Panc1 (cell line): Measurements from ENCODE around the gene B4GALNT2. TPM values are rescaled to one million over a fixed set of nuclear protein-coding genes. Genes with fewer than 3 reads are reported as not detected.

Experiments used
- ATAC-seq: fragments of 200-7000 bp; cut with Tn5 transposase; 2 replicates; pipeline ENCODE4 v1.9.1; 2020; ENCODE audit warnings: mild to moderate bottlenecking, moderate library complexity
- BruUV-seq: library from RNA; stranded (reverse); fragments of 400-500 nt; replicated peaks from 2 replicates; lab custom pipeline; 2021; lab: Mats Ljungman, UMichigan
- CTCF ChIA-PET: fragments of 300-600 bp; sonication (Branson Sonifier 250); formaldehyde crosslinking; loops from one replicate; lab custom pipeline; 2022; ENCODE audit warnings: antibody characterized with exemption; lab: Charles Lee
- POLR2A ChIA-PET: fragments of 300-600 bp; sonication (Branson Sonifier 250); formaldehyde crosslinking; loops from one replicate; lab custom pipeline; 2022; ENCODE audit warnings: antibody characterized with exemption; lab: Charles Lee
- DNase-seq: peaks from one replicate; pipeline ENCODE4 v3.0.0-alpha.2; 2010; ENCODE audit warnings: low read depth, low spot score
- H3K27ac ChIP-seq: 2 replicates; pipeline ENCODE4 v1.5.1; 2011; ENCODE audit warnings: mild to moderate bottlenecking, low read length, inconsistent platforms
- H3K27me3 ChIP-seq: fragments of 200-500 bp; sonication (Bioruptor generic); 2 replicates; pipeline ENCODE4 v1.6.0; 2014; ENCODE audit warnings: low read length, inconsistent platforms; ENCODE audit not compliant: control insufficient read depth, insufficient read depth
- H3K36me3 ChIP-seq: fragments of 200-500 bp; sonication (Bioruptor generic); 2 replicates; pipeline ENCODE4 v1.5.1; 2014; ENCODE audit warnings: inconsistent platforms, mild to moderate bottlenecking, low read length, moderate library complexity; ENCODE audit not compliant: control insufficient read depth, insufficient read depth
- H3K4me1 ChIP-seq: 2 replicates; pipeline ENCODE4 v1.5.1; 2011; ENCODE audit warnings: inconsistent platforms, mild to moderate bottlenecking, low read length, moderate library complexity; ENCODE audit not compliant: control insufficient read depth, insufficient read depth
- H3K4me3 ChIP-seq, 2 experiments: 2 replicates each; pipeline ENCODE4 v1.5.1; 2011 to 2012; ENCODE audit warnings: low read depth in 2 of 2, low read length in 2 of 2, mild to moderate bottlenecking in 2 of 2, inconsistent platforms in 1 of 2, moderate library complexity in 1 of 2
- H3K9me3 ChIP-seq: fragments of 200-500 bp; sonication (Bioruptor generic); 2 replicates; pipeline ENCODE4 v1.5.1; 2014; ENCODE audit warnings: low read depth, mild to moderate bottlenecking, inconsistent platforms, low read length, moderate library complexity; ENCODE audit not compliant: control insufficient read depth, insufficient read depth
- CTCF ChIP-seq: fragments of 450-650 bp; IDR thresholded peaks from 2 replicates; pipeline ENCODE4 v1.5.1; 2017; ENCODE audit warnings: mild to moderate bottlenecking
- POLR2AphosphoS5 ChIP-seq: IDR thresholded peaks from 2 replicates; pipeline ENCODE4 v1.6.1; 2012; ENCODE audit warnings: mild to moderate bottlenecking, low read depth, low read length, moderate library complexity
- SIN3A ChIP-seq: IDR thresholded peaks from 2 replicates; pipeline ENCODE4 v1.6.1; 2012; ENCODE audit warnings: low read depth, mild to moderate bottlenecking, low read length, moderate library complexity, borderline replicate concordance; ENCODE audit not compliant: insufficient read depth
- TCF7L2 ChIP-seq: IDR thresholded peaks from 2 replicates; pipeline ENCODE4 v1.6.1; 2011; ENCODE audit warnings: mild to moderate bottlenecking, low read depth, low read length, inconsistent platforms
- in situ Hi-C: cut with HindIII; loops from 2 replicates; pipeline ENCODE4 v1.10.0; 2016; ENCODE audit warnings: low sequenced_read_pairs, low pct_unique_long_range_greater_than_20kb
- intact Hi-C: fragments of 100-400 bp; cut with micrococcal nuclease; formaldehyde crosslinking; loops from one replicate; pipeline ENCODE4 v1.10.0; 2022; ENCODE audit not compliant: unreplicated experiment
- total RNA-seq: library from RNA; stranded (reverse); gene quantifications from one replicate; pipeline ENCODE4 v1.2.1, GENCODE V29; 2021; ENCODE audit not compliant: unreplicated experiment
- TF ChIP-seq, protein P1 (sequence below), 2 experiments: IDR thresholded peaks; 2 replicates each; pipeline ENCODE4 v1.6.1; 2011 to 2012; ENCODE audit warnings: low read depth in 2 of 2, control low read depth in 1 of 2, low read length in 1 of 2, mild to moderate bottlenecking in 1 of 2, moderate library complexity in 1 of 2; ENCODE audit not compliant: insufficient read depth in 1 of 2

Gene B4GALNT2
- total RNA-seq, 1 experiment from 2014 or later, result not detected

DNA sequence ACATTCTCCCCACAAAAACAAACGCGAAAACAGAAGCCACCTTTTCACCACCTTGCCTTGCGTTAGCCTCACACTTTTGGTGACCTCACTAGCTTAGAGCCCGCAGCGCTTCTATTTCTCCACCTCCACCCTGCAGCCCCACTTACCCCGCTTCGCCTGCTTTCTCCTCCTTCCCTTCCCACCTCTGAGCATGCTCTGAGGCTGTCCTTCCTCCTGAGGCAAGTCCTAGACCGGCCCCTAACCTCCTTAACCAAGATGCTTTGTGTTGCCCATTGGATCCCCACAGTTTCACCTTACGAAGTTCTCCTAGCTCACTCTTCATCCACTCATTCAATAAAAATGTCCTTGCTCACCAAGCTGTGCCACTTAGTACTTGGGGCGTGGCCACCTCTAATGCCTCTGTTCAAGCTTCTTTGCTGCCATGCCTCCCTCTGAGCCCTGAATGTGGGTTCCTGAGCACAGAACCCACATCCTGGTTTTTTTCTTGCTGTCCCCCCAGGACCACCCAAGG is 76.5 kb downstream of the B4GALNT2 start:
- BruUV-seq, result no TSS peak
- TF ChIP-seq, protein P1, sequence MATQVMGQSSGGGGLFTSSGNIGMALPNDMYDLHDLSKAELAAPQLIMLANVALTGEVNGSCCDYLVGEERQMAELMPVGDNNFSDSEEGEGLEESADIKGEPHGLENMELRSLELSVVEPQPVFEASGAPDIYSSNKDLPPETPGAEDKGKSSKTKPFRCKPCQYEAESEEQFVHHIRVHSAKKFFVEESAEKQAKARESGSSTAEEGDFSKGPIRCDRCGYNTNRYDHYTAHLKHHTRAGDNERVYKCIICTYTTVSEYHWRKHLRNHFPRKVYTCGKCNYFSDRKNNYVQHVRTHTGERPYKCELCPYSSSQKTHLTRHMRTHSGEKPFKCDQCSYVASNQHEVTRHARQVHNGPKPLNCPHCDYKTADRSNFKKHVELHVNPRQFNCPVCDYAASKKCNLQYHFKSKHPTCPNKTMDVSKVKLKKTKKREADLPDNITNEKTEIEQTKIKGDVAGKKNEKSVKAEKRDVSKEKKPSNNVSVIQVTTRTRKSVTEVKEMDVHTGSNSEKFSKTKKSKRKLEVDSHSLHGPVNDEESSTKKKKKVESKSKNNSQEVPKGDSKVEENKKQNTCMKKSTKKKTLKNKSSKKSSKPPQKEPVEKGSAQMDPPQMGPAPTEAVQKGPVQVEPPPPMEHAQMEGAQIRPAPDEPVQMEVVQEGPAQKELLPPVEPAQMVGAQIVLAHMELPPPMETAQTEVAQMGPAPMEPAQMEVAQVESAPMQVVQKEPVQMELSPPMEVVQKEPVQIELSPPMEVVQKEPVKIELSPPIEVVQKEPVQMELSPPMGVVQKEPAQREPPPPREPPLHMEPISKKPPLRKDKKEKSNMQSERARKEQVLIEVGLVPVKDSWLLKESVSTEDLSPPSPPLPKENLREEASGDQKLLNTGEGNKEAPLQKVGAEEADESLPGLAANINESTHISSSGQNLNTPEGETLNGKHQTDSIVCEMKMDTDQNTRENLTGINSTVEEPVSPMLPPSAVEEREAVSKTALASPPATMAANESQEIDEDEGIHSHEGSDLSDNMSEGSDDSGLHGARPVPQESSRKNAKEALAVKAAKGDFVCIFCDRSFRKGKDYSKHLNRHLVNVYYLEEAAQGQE (IDR thresholded peaks at IDR 0.05; ENCODE audit: insufficient read depth in 1 of 2, low read depth in 2 of 2, low read length in 1 of 2), result no peak
- no peak for TF ChIP-seq POLR2AphosphoS5
- no peak for TF ChIP-seq CTCF
- no peak for TF ChIP-seq SIN3A
- no peak for TF ChIP-seq TCF7L2

GRCh38 chr17:49210158-49211029 is 77.8 kb downstream of the B4GALNT2 start, which contains the start of the genes ABI3 and GNGT2:
Gene ABI3 (plus strand): TSS chr17:49210707. CDS start chr17:49210725, 18 bp downstream.
Gene GNGT2 (minus strand): TSS chr17:49210574. CDS start chr17:49207422, 3,152 bp downstream.
- ATAC-seq, result no peak
- CTCF ChIA-PET, result interaction anchor here (0.6 kb wide), 1 partner anchor 22 kb away, joined by 11 read pairs; no protein-coding TSS in a partner anchor

More for the DNA sequence above, 76.5 kb downstream of the B4GALNT2 start:
- Histone ChIP-seq H3K27ac (no peak overlapping the region), H3K4me3 (no peak overlapping the region), H3K4me1 (no peaks in the 10 kb centered on the region), H3K27me3 (peaks cover 9% of the 10 kb centered on the region; the same call in 1 of the 2 replicates), H3K9me3 (no peaks in the 10 kb centered on the region), H3K36me3 (no peaks in the 10 kb centered on the region)
- DNase-seq, result no peak
- CTCF ChIA-PET, result interaction anchor here (0.6 kb wide), 1 partner anchor 398 kb away, joined by 11 read pairs; no protein-coding TSS in a partner anchor
- in situ Hi-C loops (no loop called here), intact Hi-C loops (no loop called here)
- POLR2A ChIA-PET, result interaction anchor here (0.5 kb wide), 1 partner anchor 123 kb away, joined by 3 read pairs; no protein-coding TSS in a partner anchor
- no peak for ATAC-seq

More at GRCh38 chr17:49210158-49211029, 77.8 kb downstream of the B4GALNT2 start, which contains the start of the genes ABI3 and GNGT2:
- Histone ChIP-seq H3K36me3 (no peaks in the 10 kb centered on the region), H3K9me3 (no peaks in the 10 kb centered on the region), H3K27ac (no peak within 1 kb of the TSS), H3K4me1 (no peaks in the 10 kb centered on the region), H3K4me3 (no peak within 1 kb of the TSS), H3K27me3 (peaks cover 9% of the 10 kb centered on the region; the same call in 1 of the 2 replicates)
- no peak for TF ChIP-seq TCF7L2
- TF ChIP-seq, protein P1 (IDR thresholded peaks at IDR 0.05; ENCODE audit: insufficient read depth in 1 of 2, low read depth in 2 of 2, low read length in 1 of 2), result no peak
- no peak for TF ChIP-seq SIN3A
- no peak for TF ChIP-seq CTCF
- no peak for TF ChIP-seq POLR2AphosphoS5
- DNase-seq, result no peak
- intact Hi-C loops (no loop called here), in situ Hi-C loops (no loop called here)
- no TSS peak for BruUV-seq
- POLR2A ChIA-PET, result no interaction called here
